ENCODE results near the gene SF3A2.

DNA sequence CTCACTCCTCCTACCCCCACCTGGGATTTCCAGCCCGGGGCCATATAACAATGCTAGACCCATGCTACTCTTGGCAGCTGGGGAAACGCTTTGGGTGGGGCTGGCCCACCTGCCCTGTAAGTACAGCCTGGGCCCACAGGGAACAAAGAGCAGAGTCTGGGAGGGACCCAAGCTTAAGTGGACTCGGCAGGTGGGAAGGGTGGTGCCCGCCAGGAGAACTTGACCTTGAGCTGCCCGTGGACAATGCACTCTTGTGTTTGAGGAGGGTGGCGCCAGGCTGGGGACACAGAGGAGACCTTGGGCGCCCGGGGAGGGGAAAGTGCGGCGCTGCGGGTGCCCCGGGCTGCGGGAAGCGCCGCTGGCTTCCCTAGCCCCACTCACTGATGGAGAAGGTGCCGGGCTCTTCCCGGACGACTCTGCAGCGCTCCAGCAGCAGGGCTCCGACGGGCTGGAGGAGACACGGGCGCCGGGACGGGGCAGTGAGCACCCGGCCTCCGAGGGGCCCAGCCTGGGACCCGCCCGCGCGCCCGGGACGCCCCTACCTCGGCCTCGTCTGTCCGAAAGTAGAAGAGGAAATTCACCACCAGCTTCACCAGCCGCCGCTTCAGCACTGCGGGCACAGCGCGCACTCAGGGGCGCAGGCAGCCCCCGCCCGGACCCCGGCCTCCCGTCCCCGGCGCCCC, 1.1 kb upstream of the SF3A2 start:
- TF ChIP-seq SUZ12 (IDR thresholded peaks at IDR 0.05; ENCODE audit: extremely low read depth, insufficient read depth, insufficient read length) (no peak), YY1 (IDR thresholded peaks at IDR 0.05; ENCODE audit: insufficient read depth, insufficient read length) (no peak)
